ENCODE data around the gene VAV1. TPM values are rescaled to one million over a fixed set of nuclear protein-coding genes. Genes with fewer than 3 reads are reported as not detected.
A peak's percentile ranks its signal among the peaks of the same experiment; 100 is the strongest.

Gene VAV1
- total RNA-seq, 5 donors from 2014 or later (not counting 1 experiment from before 2014, with no cell fraction given), result 82.5 to 114 (median 92.2) TPM

DNA sequence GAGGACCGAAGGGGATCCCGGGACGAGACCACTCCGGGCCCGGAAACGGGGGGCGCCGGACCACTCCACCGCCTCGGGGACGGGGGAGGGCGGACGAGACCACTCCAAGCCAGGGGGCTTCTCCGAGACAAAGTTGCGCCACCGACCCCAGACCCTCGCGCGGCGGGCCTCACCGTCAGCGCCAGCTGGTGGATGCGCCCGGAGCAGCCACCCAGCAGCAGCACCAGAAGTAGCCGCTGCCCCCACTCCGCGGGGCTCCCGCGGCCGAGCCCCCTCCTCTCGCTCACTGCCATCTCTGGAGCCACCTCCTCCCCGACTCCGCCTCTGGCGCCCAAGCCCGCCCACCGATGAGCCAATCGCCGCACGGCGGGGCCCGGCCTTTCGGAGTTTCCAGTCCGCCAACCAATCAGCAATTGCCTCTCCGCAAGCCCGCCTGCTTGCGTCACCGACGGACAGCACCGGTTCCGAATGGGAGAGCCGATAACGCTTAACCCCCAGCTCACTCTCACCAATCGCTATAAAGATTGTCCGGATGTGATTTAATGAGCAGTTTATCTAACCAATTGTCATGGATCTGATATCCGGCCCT, 35.1 kb upstream of the VAV1 start, which contains the start of gene GPR108:
TSS of gene GPR108 (minus strand) at position 297 of the 589 bp plus-strand sequence. CDS start at position 293, 4 bp downstream.
- CTCF ChIA-PET, result interaction anchor here (0.6 to 3.4 kb wide), 11 partner anchors 15 to 784 kb away, joined by 3 to 51 read pairs (median 5); partner anchors contain the start of genes SH2D3A (in 1 of the 2) and VAV1 (in 1 of the 2)
- under 1% methylated on average over 55 of the region's 55 CpGs for WGBS (ENCODE audit: insufficient coverage)

DNA sequence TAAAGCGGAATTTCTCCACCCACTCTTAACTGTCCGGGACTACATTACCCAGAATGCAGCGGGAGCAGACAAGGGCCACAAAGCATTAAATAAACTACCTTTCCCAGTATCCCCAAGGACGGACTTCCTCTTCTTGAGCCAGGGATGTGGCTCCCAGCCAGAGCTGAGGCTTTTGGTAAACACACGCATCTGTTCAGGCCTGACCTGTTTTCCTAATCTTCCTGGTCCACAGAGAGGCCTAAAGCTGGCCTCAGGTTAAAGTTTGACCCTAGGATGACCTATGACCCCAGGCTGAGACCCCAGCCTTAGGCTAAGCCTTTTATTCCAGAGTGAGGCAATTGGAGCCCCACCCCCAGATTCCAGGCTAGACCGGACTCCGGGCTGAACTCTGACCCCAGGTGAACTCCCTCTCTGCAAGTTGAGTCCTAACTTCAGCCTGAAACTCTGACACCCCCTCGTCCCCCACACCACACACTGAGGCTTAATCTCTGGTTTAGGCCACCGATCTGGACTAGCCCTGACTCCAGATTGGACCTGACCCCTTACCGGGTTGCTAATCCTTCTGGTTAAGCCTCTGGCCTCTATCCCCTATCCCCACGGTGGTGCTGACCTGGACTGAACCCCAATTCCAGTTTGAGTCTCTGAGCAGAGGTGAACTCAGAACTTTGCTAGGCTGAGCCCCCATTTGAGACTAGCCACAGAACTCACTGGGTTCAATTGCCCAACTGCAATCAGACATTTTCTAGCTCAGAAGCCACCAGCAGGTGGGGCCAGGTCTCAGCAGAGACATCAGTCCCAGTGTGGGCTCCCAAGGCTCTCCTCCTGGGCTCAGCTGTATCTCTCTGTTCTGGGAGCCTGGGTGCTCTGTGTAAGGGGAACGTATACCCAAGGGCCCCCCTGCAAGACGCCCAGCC, 34.4 kb upstream of the VAV1 start:
- H3K9me3 Mint-ChIP-seq, result no peaks in the 10 kb centered on the region
- WGBS (ENCODE audit: insufficient coverage), result 19% methylated on average over 11 of the region's 13 CpGs
- peaks cover 0 to 14% of the 10 kb centered on the region in 2 experiments for H3K27me3 ChIP-seq (replicated peaks in 1 of 2; ENCODE audit: control insufficient read depth in 2 of 2, extremely low read depth in 1 of 2, insufficient read depth in 2 of 2, low read length in 1 of 2)
- H3K4me3 ChIP-seq (ENCODE audit: control insufficient read depth in 1 of 2, extremely low read depth in 1 of 2, low read length in 1 of 2), result peak overlapping the region; percentile 51 to 72
- peak; percentile 48 to 86 (median 70) for DNase-seq
- no peaks in the 10 kb centered on the region for H3K36me3 Mint-ChIP-seq
- peak overlapping the region; percentile 92 to 93 for H3K27ac Mint-ChIP-seq
- peak in 3 of 4 experiments; percentile 7 to 11 (median 7) for ATAC-seq (replicated peaks in 1 of 4)
- peaks cover 31 to 41% (median 35%) of the 10 kb centered on the region in 3 donors for H3K4me1 Mint-ChIP-seq
- H3K36me3 ChIP-seq (ENCODE audit: control insufficient read depth in 2 of 2, extremely low read depth in 1 of 2, insufficient read depth in 1 of 2, low read length in 1 of 2), result peaks cover 6 to 12% of the 10 kb centered on the region in 2 donors
- CTCF ChIA-PET, result interaction anchor here (0.5 to 3.4 kb wide), 16 partner anchors 16 to 785 kb away, joined by 3 to 51 read pairs (median 4); partner anchors contain the start of genes SH2D3A (in 1 of the 2) and VAV1 (in 1 of the 2)
- peak overlapping the region; percentile 94 to 96 (median 95) for H3K4me3 Mint-ChIP-seq
- H3K27ac ChIP-seq (ENCODE audit: low read length), result peak overlapping the region; percentile 79
- H3K4me1 ChIP-seq (ENCODE audit: control insufficient read depth in 1 of 2, extremely low read depth in 1 of 2, insufficient read depth in 2 of 2, low read length in 2 of 2), result peaks cover 15 to 51% of the 10 kb centered on the region in 2 experiments
- no peaks in the 10 kb centered on the region for H3K27me3 Mint-ChIP-seq
- POLR2A ChIA-PET, result interaction anchor here (0.6 to 1.4 kb wide), 2 partner anchors 30 to 125 kb away, joined by 5 to 7 read pairs; no protein-coding TSS in a partner anchor
- no peaks in the 10 kb centered on the region for H3K9me3 ChIP-seq

More for the DNA sequence above, 35.1 kb upstream of the VAV1 start, which contains the start of gene GPR108:
- peak within 1 kb of the TSS; percentile 88 for H3K27ac ChIP-seq (ENCODE audit: low read length)
- no peaks in the 10 kb centered on the region for H3K9me3 ChIP-seq
- H3K4me3 ChIP-seq (ENCODE audit: control insufficient read depth in 1 of 2, extremely low read depth in 1 of 2, low read length in 1 of 2), result peak within 1 kb of the TSS; percentile 67 to 88
- peaks cover 12 to 20% of the 10 kb centered on the region in 2 donors for H3K36me3 ChIP-seq (ENCODE audit: control insufficient read depth in 2 of 2, extremely low read depth in 1 of 2, insufficient read depth in 1 of 2, low read length in 1 of 2)
- no peaks in the 10 kb centered on the region for H3K27me3 Mint-ChIP-seq
- peak within 1 kb of the TSS; percentile 94 for H3K27ac Mint-ChIP-seq
- H3K4me1 Mint-ChIP-seq, result peaks cover 31 to 41% (median 35%) of the 10 kb centered on the region in 3 donors
- ATAC-seq (replicated peaks in 1 of 4), result peak; percentile 81 to 83 (median 82)
- POLR2A ChIA-PET, result interaction anchor here in 1 of 2 donors (0.6 to 1.4 kb wide), 2 partner anchors 8 to 31 kb away, joined by 3 to 7 read pairs; no protein-coding TSS in a partner anchor
- H3K36me3 Mint-ChIP-seq, result peaks cover 4% of the 10 kb centered on the region
- H3K4me3 Mint-ChIP-seq, result peak within 1 kb of the TSS; percentile 94 to 96 (median 95)
- H3K9me3 Mint-ChIP-seq, result no peaks in the 10 kb centered on the region
- DNase-seq, result peak; percentile 96 to 100 (median 99)
- H3K27me3 ChIP-seq (replicated peaks in 1 of 2; ENCODE audit: control insufficient read depth in 2 of 2, extremely low read depth in 1 of 2, insufficient read depth in 2 of 2, low read length in 1 of 2), result peaks cover 0 to 14% of the 10 kb centered on the region in 2 experiments
- peaks cover 15 to 51% of the 10 kb centered on the region in 2 experiments for H3K4me1 ChIP-seq (ENCODE audit: control insufficient read depth in 1 of 2, extremely low read depth in 1 of 2, insufficient read depth in 2 of 2, low read length in 2 of 2)

DNA sequence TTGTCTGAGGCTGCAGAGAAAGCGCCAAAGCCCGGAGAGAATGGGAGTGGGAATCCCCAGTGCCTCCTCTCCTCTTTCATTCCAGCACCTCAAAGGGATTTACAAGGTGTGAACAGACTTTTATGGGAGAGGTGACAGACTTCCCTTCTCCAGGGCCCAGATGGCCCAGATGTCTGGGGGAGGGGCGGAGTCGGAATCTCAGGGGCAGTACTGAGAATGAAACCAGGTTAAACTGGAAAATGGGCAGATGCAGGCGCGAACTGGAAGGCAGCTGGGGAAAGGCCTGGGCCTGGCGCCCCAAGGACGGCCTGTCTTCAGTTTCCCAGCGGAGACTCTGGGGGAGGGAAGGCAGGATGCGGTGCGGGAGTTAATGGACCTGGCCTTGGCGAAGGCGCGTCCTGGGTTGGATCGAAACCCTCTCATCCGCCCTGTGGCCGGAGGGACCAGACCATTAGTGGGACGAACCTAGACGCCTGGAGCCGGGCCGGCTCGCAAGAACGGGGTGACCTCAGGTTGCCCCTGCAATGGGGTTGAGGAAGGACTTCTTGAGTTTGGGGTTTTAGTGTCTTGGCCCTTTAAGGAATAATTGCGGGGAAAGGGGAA, 33.6 kb upstream of the VAV1 start:
- peak overlapping the region; percentile 79 for H3K27ac ChIP-seq (ENCODE audit: low read length)
- peak in 5 of 35 experiments; percentile 11 to 18 (median 15) for DNase-seq
- Mint-ChIP-seq H3K27ac (peak overlapping the region; percentile 92 to 93), H3K27me3 (no peaks in the 10 kb centered on the region), H3K4me1 (peaks cover 31 to 41% (median 35%) of the 10 kb centered on the region in 3 donors), H3K4me3 (peak overlapping the region; percentile 94 to 96 (median 95)), H3K36me3 (no peaks in the 10 kb centered on the region), H3K9me3 (no peaks in the 10 kb centered on the region)
- 18% methylated on average over 20 of the region's 24 CpGs for WGBS (ENCODE audit: insufficient coverage)
- peaks cover 0 to 8% of the 10 kb centered on the region in 2 donors for H3K36me3 ChIP-seq (ENCODE audit: control insufficient read depth in 2 of 2, extremely low read depth in 1 of 2, insufficient read depth in 1 of 2, low read length in 1 of 2)
- ChIA-PET CTCF (interaction anchor here in 1 of 2 donors (0.5 to 3.4 kb wide), 7 partner anchors 30 to 205 kb away, joined by 3 to 51 read pairs (median 4); partner anchors contain the start of gene SH2D3A), POLR2A (no interaction called here)
- peak overlapping the region; percentile 51 to 72 for H3K4me3 ChIP-seq (ENCODE audit: control insufficient read depth in 1 of 2, extremely low read depth in 1 of 2, low read length in 1 of 2)
- no peaks in the 10 kb centered on the region for H3K9me3 ChIP-seq
- H3K27me3 ChIP-seq (replicated peaks in 1 of 2; ENCODE audit: control insufficient read depth in 2 of 2, extremely low read depth in 1 of 2, insufficient read depth in 2 of 2, low read length in 1 of 2), result peaks cover 0 to 14% of the 10 kb centered on the region in 2 experiments
- no peak for ATAC-seq (replicated peaks in 1 of 4)
- H3K4me1 ChIP-seq (ENCODE audit: control insufficient read depth in 1 of 2, extremely low read depth in 1 of 2, insufficient read depth in 2 of 2, low read length in 2 of 2), result peaks cover 15 to 51% of the 10 kb centered on the region in 2 experiments

DNA sequence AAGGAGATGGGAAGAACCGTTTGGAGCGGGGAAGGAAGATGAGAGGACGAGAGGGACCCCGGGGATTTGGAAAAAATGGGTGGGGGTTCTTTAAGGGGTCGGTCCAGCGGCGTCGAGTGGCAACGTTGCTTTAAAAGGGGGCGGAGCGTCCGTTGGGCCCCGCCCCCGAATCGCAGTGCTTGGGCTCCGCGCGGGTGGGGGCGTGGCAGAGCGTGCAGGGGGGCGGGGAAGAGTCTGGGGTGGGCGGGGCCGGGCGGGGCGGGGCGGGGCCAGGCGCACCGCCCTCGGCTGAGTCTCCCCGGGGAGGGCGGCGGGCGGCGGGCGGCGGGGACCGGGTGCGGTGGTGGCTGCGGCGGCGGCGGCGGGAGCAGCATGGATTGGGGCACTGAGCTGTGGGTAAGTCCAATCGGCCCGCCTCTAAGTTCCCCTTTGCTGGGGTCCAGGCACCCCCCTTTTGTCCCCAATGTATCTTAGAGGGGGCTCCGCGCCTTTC, 33.1 kb upstream of the VAV1 start, which contains the start of gene TRIP10:
TSS of gene TRIP10 (plus strand) at position 291 of the 493 bp plus-strand sequence. CDS start at position 373, 82 bp downstream.
- Mint-ChIP-seq H3K4me1 (peaks cover 31 to 43% (median 40%) of the 10 kb centered on the region in 3 donors), H3K27ac (peak within 1 kb of the TSS; percentile 92 to 93), H3K4me3 (peak within 1 kb of the TSS; percentile 94 to 96 (median 95)), H3K27me3 (no peaks in the 10 kb centered on the region), H3K36me3 (peaks cover 5% of the 10 kb centered on the region), H3K9me3 (no peaks in the 10 kb centered on the region)
- CTCF ChIA-PET, result interaction anchor here in 1 of 2 donors (0.6 to 3.4 kb wide), 3 partner anchors 97 to 124 kb away, joined by 3 to 51 read pairs (median 5); no protein-coding TSS in a partner anchor
- DNase-seq (peak; percentile 63 to 89 (median 78)), ATAC-seq (replicated peaks in 1 of 4) (peak; percentile 7 to 31 (median 9))
- peak within 1 kb of the TSS; percentile 60 to 72 for H3K4me3 ChIP-seq (ENCODE audit: control insufficient read depth in 1 of 2, extremely low read depth in 1 of 2, low read length in 1 of 2)
- peak within 1 kb of the TSS; percentile 79 for H3K27ac ChIP-seq (ENCODE audit: low read length)
- no peaks in the 10 kb centered on the region for H3K9me3 ChIP-seq
- H3K36me3 ChIP-seq (ENCODE audit: control insufficient read depth in 2 of 2, extremely low read depth in 1 of 2, insufficient read depth in 1 of 2, low read length in 1 of 2), result peaks cover 0 to 6% of the 10 kb centered on the region in 2 donors
- peaks cover 0 to 14% of the 10 kb centered on the region in 2 experiments for H3K27me3 ChIP-seq (replicated peaks in 1 of 2; ENCODE audit: control insufficient read depth in 2 of 2, extremely low read depth in 1 of 2, insufficient read depth in 2 of 2, low read length in 1 of 2)
- H3K4me1 ChIP-seq (ENCODE audit: control insufficient read depth in 1 of 2, extremely low read depth in 1 of 2, insufficient read depth in 2 of 2, low read length in 2 of 2), result peaks cover 15 to 51% of the 10 kb centered on the region in 2 experiments
- WGBS (ENCODE audit: insufficient coverage), result under 1% methylated on average over 22 of the region's 47 CpGs
- POLR2A ChIA-PET, result no interaction called here

DNA sequence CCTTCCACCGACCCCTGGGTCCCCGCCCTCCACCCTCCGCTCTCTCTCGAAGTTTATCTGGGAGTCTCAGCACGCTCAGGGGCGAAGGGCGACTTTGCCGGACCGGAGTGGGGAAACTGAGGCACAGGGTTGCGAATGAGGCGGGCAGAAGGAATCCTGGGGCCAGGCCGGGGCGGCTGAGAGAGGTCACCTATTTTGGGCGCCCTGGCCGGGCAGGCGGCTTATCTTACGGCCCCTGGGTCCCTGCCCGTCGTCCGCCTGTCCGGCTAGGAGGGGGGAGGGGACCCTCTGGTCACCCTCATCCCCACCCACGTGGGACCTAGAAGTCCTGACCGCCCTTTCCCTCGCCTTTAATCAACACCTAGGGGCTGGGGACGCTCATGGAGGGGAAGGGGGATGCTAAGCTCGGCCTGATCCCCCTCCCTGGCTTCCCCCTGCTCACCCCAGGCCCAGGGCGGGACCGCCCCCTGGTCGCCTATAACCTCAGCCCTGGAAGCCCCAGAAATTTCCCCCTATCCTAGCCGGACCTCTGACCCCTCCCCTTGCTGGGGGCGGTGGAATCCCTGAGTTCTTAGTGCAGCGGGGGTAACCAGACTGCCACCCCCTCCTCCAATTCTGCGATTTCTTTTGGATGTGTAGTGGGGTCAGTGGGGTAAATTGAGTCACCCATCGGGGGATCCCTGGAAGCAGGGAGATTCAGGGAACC, 32.5 kb upstream of the VAV1 start:
- Histone ChIP-seq H3K9me3 (no peaks in the 10 kb centered on the region), H3K4me3 (ENCODE audit: control insufficient read depth in 1 of 2, extremely low read depth in 1 of 2, low read length in 1 of 2) (peak overlapping the region; percentile 60 to 66), H3K27me3 (replicated peaks in 1 of 2; ENCODE audit: control insufficient read depth in 2 of 2, extremely low read depth in 1 of 2, insufficient read depth in 2 of 2, low read length in 1 of 2) (peaks cover 0 to 14% of the 10 kb centered on the region in 2 experiments), H3K27ac (ENCODE audit: low read length) (peak overlapping the region; percentile 12), H3K36me3 (ENCODE audit: control insufficient read depth in 2 of 2, extremely low read depth in 1 of 2, insufficient read depth in 1 of 2, low read length in 1 of 2) (peaks cover 0 to 5% of the 10 kb centered on the region in 2 donors), H3K4me1 (ENCODE audit: control insufficient read depth in 1 of 2, extremely low read depth in 1 of 2, insufficient read depth in 2 of 2, low read length in 2 of 2) (peaks cover 15 to 51% of the 10 kb centered on the region in 2 experiments)
- no peaks in the 10 kb centered on the region for H3K27me3 Mint-ChIP-seq
- H3K36me3 Mint-ChIP-seq, result peaks cover 5% of the 10 kb centered on the region
- H3K9me3 Mint-ChIP-seq, result no peaks in the 10 kb centered on the region
- ChIA-PET CTCF (interaction anchor here in 1 of 2 donors (0.6 kb wide), 2 partner anchors 98 to 124 kb away, joined by 3 to 5 read pairs; no protein-coding TSS in a partner anchor), POLR2A (no interaction called here)
- H3K4me3 Mint-ChIP-seq, result peak overlapping the region; percentile 69 to 95 (median 76)
- no peak overlapping the region for H3K27ac Mint-ChIP-seq
- peaks cover 31 to 43% (median 40%) of the 10 kb centered on the region in 3 donors for H3K4me1 Mint-ChIP-seq
- ATAC-seq (replicated peaks in 1 of 4), result no peak
- DNase-seq, result peak in 2 of 35 experiments; percentile 18 to 35
- 0% methylated on average over 12 of the region's 34 CpGs for WGBS (ENCODE audit: insufficient coverage)
